H9 (cell line): ENCODE measurements around the gene NPAT. TPM values are rescaled to one million over a fixed set of nuclear protein-coding genes. Genes with fewer than 3 reads are reported as not detected.

Experiments
- DNase-seq: peaks from one replicate; pipeline ENCODE4 v3.0.0-alpha.2; 2017
- H2AFZ ChIP-seq: one replicate; pipeline ENCODE4 v1.6.1; 2013; ENCODE audit warnings: mild to moderate bottlenecking, low read length, control low read depth, moderate library complexity
- H2AK5ac ChIP-seq: 2 replicates; pipeline ENCODE4 v1.6.1; 2013; ENCODE audit warnings: low read length, control low read depth, mixed read lengths; ENCODE audit not compliant: insufficient read length
- H2BK120ac ChIP-seq: one replicate; pipeline ENCODE4 v1.6.1; 2013; ENCODE audit warnings: low read depth, mild to moderate bottlenecking, low read length, control low read depth, inconsistent platforms; ENCODE audit not compliant: poor library complexity, severe bottlenecking
- H2BK12ac ChIP-seq: 2 replicates; pipeline ENCODE4 v1.6.1; 2013; ENCODE audit warnings: low read length, control low read depth, mixed read lengths, low read depth; ENCODE audit not compliant: insufficient read length
- H2BK15ac ChIP-seq: 2 replicates; pipeline ENCODE4 v1.6.1; 2013; ENCODE audit warnings: low read depth, low read length, control low read depth
- H2BK20ac ChIP-seq: one replicate; pipeline ENCODE4 v1.6.1; 2013; ENCODE audit warnings: low read depth, mild to moderate bottlenecking, low read length, control low read depth, inconsistent platforms; ENCODE audit not compliant: poor library complexity, severe bottlenecking
- H2BK5ac ChIP-seq: 2 replicates; pipeline ENCODE4 v1.6.1; 2013; ENCODE audit warnings: low read length, control low read depth, mixed read lengths; ENCODE audit not compliant: insufficient read length
- H3K14ac ChIP-seq: 2 replicates; pipeline ENCODE4 v1.6.1; 2013; ENCODE audit warnings: low read length, control low read depth; ENCODE audit not compliant: insufficient read depth
- H3K18ac ChIP-seq: 2 replicates; pipeline ENCODE4 v1.6.1; 2013; ENCODE audit warnings: low read depth, mild to moderate bottlenecking, mixed read lengths, low read length, control low read depth; ENCODE audit not compliant: insufficient read length
- H3K23ac ChIP-seq: 2 replicates; pipeline ENCODE4 v1.6.1; 2013; ENCODE audit warnings: low read length, control low read depth, mixed read lengths, low read depth; ENCODE audit not compliant: insufficient read length
- H3K23me2 ChIP-seq: 2 replicates; pipeline ENCODE4 v1.6.1; 2013; ENCODE audit warnings: low read depth, mild to moderate bottlenecking, mixed read lengths, low read length, control low read depth; ENCODE audit not compliant: insufficient read length, poor library complexity, severe bottlenecking
- H3K27ac ChIP-seq: 2 replicates; pipeline ENCODE4 v1.5.1; 2013; ENCODE audit warnings: low read length, control low read depth, mixed read lengths, low read depth; ENCODE audit not compliant: insufficient read length
- H3K27me3 ChIP-seq: 2 replicates; pipeline ENCODE4 v1.6.1; 2013; ENCODE audit warnings: low read length, control low read depth, inconsistent platforms; ENCODE audit not compliant: insufficient read depth
- H3K4ac ChIP-seq: 2 replicates; pipeline ENCODE4 v1.6.1; 2013; ENCODE audit warnings: low read depth, mild to moderate bottlenecking, control low read depth, inconsistent platforms, low read length, moderate library complexity
- H3K4me1 ChIP-seq: 2 replicates; pipeline ENCODE4 v1.6.1; 2013; ENCODE audit warnings: low read length, control low read depth, inconsistent platforms; ENCODE audit not compliant: insufficient read depth
- H3K4me2 ChIP-seq: 2 replicates; pipeline ENCODE4 v1.6.1; 2013; ENCODE audit warnings: low read length, control low read depth, mixed read lengths; ENCODE audit not compliant: insufficient read length, insufficient read depth
- H3K56ac ChIP-seq: 2 replicates; pipeline ENCODE4 v1.6.1; 2013; ENCODE audit warnings: low read depth, mild to moderate bottlenecking, mixed read lengths, low read length, control low read depth; ENCODE audit not compliant: insufficient read length
- H3K79me1 ChIP-seq: 2 replicates; pipeline ENCODE4 v1.6.1; 2013; ENCODE audit warnings: low read depth, mild to moderate bottlenecking, moderate library complexity, low read length, control low read depth, inconsistent platforms; ENCODE audit not compliant: insufficient read depth, poor library complexity, severe bottlenecking
- H3K79me2 ChIP-seq: 2 replicates; pipeline ENCODE4 v1.6.1; 2013; ENCODE audit warnings: low read length, control low read depth, inconsistent platforms; ENCODE audit not compliant: insufficient read depth
- H3K9ac ChIP-seq: 2 replicates; pipeline ENCODE4 v1.6.1; 2013; ENCODE audit warnings: low read length, control low read depth, mixed read lengths; ENCODE audit not compliant: insufficient read length; ENCODE audit errors: extremely low read depth
- H3K9me3 ChIP-seq: one replicate; pipeline ENCODE4 v1.6.1; 2013; ENCODE audit warnings: low read depth, low read length, inconsistent platforms; ENCODE audit not compliant: control insufficient read depth
- H3T11ph ChIP-seq: one replicate; pipeline ENCODE4 v1.6.1; 2013; ENCODE audit warnings: mild to moderate bottlenecking, low read length, control low read depth, inconsistent platforms
- H4K20me1 ChIP-seq: one replicate; pipeline ENCODE4 v1.6.1; 2013; ENCODE audit not compliant: control insufficient read depth, insufficient read length, insufficient read depth
- H4K5ac ChIP-seq: 2 replicates; pipeline ENCODE4 v1.6.1; 2013; ENCODE audit warnings: low read depth, mild to moderate bottlenecking, mixed read lengths, low read length, control low read depth; ENCODE audit not compliant: insufficient read length
- H4K8ac ChIP-seq: replicated peaks from 2 replicates; pipeline ENCODE4 v1.6.1; 2013; ENCODE audit warnings: low read length, control low read depth, mixed read lengths, low read depth; ENCODE audit not compliant: insufficient read length
- H4K91ac ChIP-seq: 2 replicates; pipeline ENCODE4 v1.6.1; 2013; ENCODE audit warnings: low read depth, mild to moderate bottlenecking, moderate library complexity, mixed read lengths, low read length, control low read depth; ENCODE audit not compliant: insufficient read length
- H3K27ac Mint-ChIP-seq, 3 experiments: 2 replicates in 2 of 3; 3 replicates in 1 of 3; pipeline ENCODE4 v1.8.0; 2020 to 2021; ENCODE audit warnings: mixed read lengths in 3 of 3, mild to moderate bottlenecking in 1 of 3, moderate library complexity in 1 of 3
- H3K27me3 Mint-ChIP-seq: 2 replicates; pipeline ENCODE4 v1.8.0; 2021; ENCODE audit warnings: low read depth, mild to moderate bottlenecking, moderate library complexity, mixed read lengths
- H3K36me3 Mint-ChIP-seq, 3 experiments: 2 replicates in 2 of 3; 3 replicates in 1 of 3; pipeline ENCODE4 v1.8.0; 2020 to 2021; ENCODE audit warnings: low read depth in 3 of 3, mixed read lengths in 3 of 3; ENCODE audit not compliant: insufficient read depth in 1 of 3
- H3K4me1 Mint-ChIP-seq, 2 experiments: 2 replicates each; pipeline ENCODE4 v1.8.0; 2020; ENCODE audit warnings: mixed read lengths in 2 of 2
- H3K4me3 Mint-ChIP-seq, 2 experiments: 2 replicates in 1 of 2; 3 replicates in 1 of 2; pipeline ENCODE4 v1.8.0; 2020 to 2021; ENCODE audit warnings: mild to moderate bottlenecking in 2 of 2, mixed read lengths in 2 of 2, moderate library complexity in 1 of 2
- H3K9me3 Mint-ChIP-seq, 2 experiments: 2 replicates in 1 of 2; 3 replicates in 1 of 2; pipeline ENCODE4 v1.8.0; 2020; ENCODE audit warnings: mild to moderate bottlenecking in 2 of 2, mixed read lengths in 2 of 2, moderate library complexity in 1 of 2
- WGBS: extraction: QIAGEN DNeasy Blood & Tissue Kit; methylation state at CpG from one replicate; pipeline ENCODE4 v1.1.7; 2013; ENCODE audit warnings: missing lambda C conversion rate, low lambda C conversion rate, mixed read lengths; ENCODE audit not compliant: insufficient read length; ENCODE audit errors: extremely low coverage; 5-methylcytosine and 5-hydroxymethylcytosine counted together
- total RNA-seq: library from RNA; stranded (reverse); gene quantifications from 2 replicates; pipeline ENCODE4 v1.2.1, GENCODE V29; 2021
- TF ChIP-seq, protein P1 (sequence below): fragments of 200-600 bp; sonication (generic); conservative IDR thresholded peaks from 3 replicates; pipeline ENCODE4 v1.8.0; 2021; ENCODE audit warnings: antibody characterized with exemption, mild to moderate bottlenecking

Gene NPAT
- total RNA-seq, 1 experiment from 2014 or later: 22.9 TPM

GRCh38 chr11:108210441-108210840 lies 12.0 kb downstream of the NPAT start:
- H3K9me3 ChIP-seq: no peaks in the 10 kb centered on the region
- H3K14ac ChIP-seq: no peak overlapping the region
- no peak for DNase-seq
- H2BK120ac ChIP-seq: no peak overlapping the region
- H3K23ac ChIP-seq: no peak overlapping the region
- H4K5ac ChIP-seq: no peak overlapping the region
- no peak overlapping the region for H3K18ac ChIP-seq
- no peak overlapping the region for H3K4ac ChIP-seq
- peaks cover 6% of the 10 kb centered on the region; the same call in 1 of the 2 replicates for H3K79me2 ChIP-seq
- WGBS: no CpG with 5 or more reads among the region's 1 CpG
- H3K27me3 ChIP-seq: no peaks in the 10 kb centered on the region
- no peak overlapping the region for H3T11ph ChIP-seq
- no peak overlapping the region for H3K9ac ChIP-seq
- Mint-ChIP-seq H3K27ac (peak overlapping the region in 2 of 3 experiments; percentile 63 to 81; a peak in 2 of 7 replicates), H3K9me3 (peaks cover 3 to 8% of the 10 kb centered on the region in 2 experiments), H3K27me3 (no peaks in the 10 kb centered on the region), H3K4me1 (no peaks in the 10 kb centered on the region), H3K36me3 (peaks cover 39 to 72% (median 68%) of the 10 kb centered on the region in 3 experiments), H3K4me3 (no peak overlapping the region)
- no peaks in the 10 kb centered on the region for H3K23me2 ChIP-seq
- no peak overlapping the region for H2BK15ac ChIP-seq
- H4K91ac ChIP-seq: no peak overlapping the region
- TF ChIP-seq, protein P1, sequence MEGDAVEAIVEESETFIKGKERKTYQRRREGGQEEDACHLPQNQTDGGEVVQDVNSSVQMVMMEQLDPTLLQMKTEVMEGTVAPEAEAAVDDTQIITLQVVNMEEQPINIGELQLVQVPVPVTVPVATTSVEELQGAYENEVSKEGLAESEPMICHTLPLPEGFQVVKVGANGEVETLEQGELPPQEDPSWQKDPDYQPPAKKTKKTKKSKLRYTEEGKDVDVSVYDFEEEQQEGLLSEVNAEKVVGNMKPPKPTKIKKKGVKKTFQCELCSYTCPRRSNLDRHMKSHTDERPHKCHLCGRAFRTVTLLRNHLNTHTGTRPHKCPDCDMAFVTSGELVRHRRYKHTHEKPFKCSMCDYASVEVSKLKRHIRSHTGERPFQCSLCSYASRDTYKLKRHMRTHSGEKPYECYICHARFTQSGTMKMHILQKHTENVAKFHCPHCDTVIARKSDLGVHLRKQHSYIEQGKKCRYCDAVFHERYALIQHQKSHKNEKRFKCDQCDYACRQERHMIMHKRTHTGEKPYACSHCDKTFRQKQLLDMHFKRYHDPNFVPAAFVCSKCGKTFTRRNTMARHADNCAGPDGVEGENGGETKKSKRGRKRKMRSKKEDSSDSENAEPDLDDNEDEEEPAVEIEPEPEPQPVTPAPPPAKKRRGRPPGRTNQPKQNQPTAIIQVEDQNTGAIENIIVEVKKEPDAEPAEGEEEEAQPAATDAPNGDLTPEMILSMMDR: no peak
- H4K8ac ChIP-seq: no peak overlapping the region
- no peak overlapping the region for H3K27ac ChIP-seq
- H2BK20ac ChIP-seq: no peak overlapping the region
- H3K79me1 ChIP-seq: peaks cover 8% of the 10 kb centered on the region
- H2BK12ac ChIP-seq: no peak overlapping the region
- H2AFZ ChIP-seq: no peak overlapping the region
- no peaks in the 10 kb centered on the region for H3K4me1 ChIP-seq
- no peaks in the 10 kb centered on the region for H4K20me1 ChIP-seq
- no peak overlapping the region for H3K56ac ChIP-seq
- no peak overlapping the region for H2AK5ac ChIP-seq
- no peak overlapping the region for H2BK5ac ChIP-seq
- no peak overlapping the region for H3K4me2 ChIP-seq
